Spleen (tissue), 7 donors: ENCODE results near the gene RXYLT1.
"Not testable (repeated sequence)": the region's sequence is repeated elsewhere in the genome, so short reads cannot be mapped to it uniquely, and the experiment has no call there.

Experiments used
- POLR2A ChIP-seq, 3 donors: fragments of 450-650 bp; IDR thresholded peaks; one replicate each; pipeline ENCODE4 v1.5.1; 2017; ENCODE audit warnings: antibody characterized with exemption in 3 of 3, mild to moderate bottlenecking in 1 of 3
- TF ChIP-seq, protein P1 (sequence below), 11 experiments: fragments of 200-600 bp in 7 of 11; fragments of 450-650 bp in 4 of 11; sonication (generic) in 4 of 11; IDR thresholded peaks in 8 of 11; conservative IDR thresholded peaks in 3 of 11; 1 replicate in 7 of 11; 2 replicates in 4 of 11; pipeline versions ENCODE4 v1.4.0 to v1.8.0; 2016 to 2021; ENCODE audit warnings: antibody characterized with exemption in 11 of 11, inconsistent platforms in 4 of 11, mild to moderate bottlenecking in 1 of 11
- donor health status: DM: no; HTN: no; CAD: no; lungs with moderate emphysema.
- donor health status: DM: no; HTN: no; CAD: no.
- donor health status: DM: no; HTN: no; CAD: no.

- TF ChIP-seq, protein P1, sequence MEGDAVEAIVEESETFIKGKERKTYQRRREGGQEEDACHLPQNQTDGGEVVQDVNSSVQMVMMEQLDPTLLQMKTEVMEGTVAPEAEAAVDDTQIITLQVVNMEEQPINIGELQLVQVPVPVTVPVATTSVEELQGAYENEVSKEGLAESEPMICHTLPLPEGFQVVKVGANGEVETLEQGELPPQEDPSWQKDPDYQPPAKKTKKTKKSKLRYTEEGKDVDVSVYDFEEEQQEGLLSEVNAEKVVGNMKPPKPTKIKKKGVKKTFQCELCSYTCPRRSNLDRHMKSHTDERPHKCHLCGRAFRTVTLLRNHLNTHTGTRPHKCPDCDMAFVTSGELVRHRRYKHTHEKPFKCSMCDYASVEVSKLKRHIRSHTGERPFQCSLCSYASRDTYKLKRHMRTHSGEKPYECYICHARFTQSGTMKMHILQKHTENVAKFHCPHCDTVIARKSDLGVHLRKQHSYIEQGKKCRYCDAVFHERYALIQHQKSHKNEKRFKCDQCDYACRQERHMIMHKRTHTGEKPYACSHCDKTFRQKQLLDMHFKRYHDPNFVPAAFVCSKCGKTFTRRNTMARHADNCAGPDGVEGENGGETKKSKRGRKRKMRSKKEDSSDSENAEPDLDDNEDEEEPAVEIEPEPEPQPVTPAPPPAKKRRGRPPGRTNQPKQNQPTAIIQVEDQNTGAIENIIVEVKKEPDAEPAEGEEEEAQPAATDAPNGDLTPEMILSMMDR (IDR thresholded peaks at IDR 0.05 in 8 of 11, conservative IDR thresholded peaks at IDR 0.05 in 3 of 11) = not testable (repeated sequence)
- TF ChIP-seq POLR2A (IDR thresholded peaks at IDR 0.05) = not testable (repeated sequence)
These were observed 35.6 kb upstream of the RXYLT1 start for GRCh38 chr12:63744110-63744509.
